ENCODE results near the gene GMPPB.

DNA sequence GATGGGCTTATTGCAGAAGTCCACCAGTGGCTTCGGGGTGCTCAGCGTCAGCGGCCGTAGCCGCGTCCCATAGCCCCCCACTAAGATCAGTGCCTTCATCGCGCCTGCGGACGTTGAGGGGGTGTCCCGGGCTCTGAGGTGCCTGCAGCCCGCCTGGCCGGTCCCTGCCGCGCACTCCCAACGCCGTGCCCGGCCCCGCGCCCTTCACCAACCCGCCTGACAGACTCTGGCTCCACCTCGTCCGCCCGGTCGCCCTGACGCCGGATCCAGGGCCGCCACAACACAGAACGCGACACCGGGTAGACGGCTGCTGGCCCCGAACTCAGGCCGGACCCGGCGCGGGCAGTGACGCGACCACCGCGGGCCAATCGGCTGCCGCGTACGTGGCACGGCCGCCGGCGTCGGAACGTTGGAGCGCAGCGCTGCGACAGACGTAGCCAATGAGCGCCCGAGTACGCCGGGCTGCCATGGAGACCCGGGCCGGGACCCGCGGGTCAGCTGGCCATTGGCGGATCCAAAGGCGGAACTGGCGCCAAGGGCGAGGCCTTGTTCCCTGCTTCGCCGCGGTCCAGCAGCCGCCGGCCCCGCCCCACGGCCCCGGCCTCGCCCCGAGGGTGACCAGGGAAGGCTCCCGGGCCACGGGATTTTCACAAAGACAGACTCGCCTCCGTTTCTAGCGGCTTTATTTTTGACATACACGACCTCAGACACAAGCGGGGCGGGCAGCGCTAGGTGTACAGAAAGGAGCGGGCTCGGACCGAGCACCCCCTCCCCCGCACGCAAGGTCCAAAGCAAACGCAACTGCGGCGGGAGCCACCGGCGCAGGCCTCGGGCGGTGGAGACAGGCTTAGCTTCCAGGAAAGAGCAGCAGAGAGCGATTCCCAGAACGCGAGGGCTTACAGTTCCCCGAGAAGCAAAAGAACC, at the start of gene GMPPB:
- TF ChIP-seq EZH2 (IDR thresholded peaks at IDR 0.05) = no peak
- TF ChIP-seq POLR2AphosphoS5 (IDR thresholded peaks at IDR 0.05; ENCODE audit: borderline replicate concordance, low read depth, low read length) = peak; percentile 73

Measured in SK-N-MC (cell line).